ENCODE data around the gene LCORL. TPM values are rescaled to one million over a fixed set of nuclear protein-coding genes. Genes with fewer than 3 reads are reported as not detected.

The LCORL gene
- total and polyA plus RNA-seq, 2 experiments from 2014 or later, result 21.0 to 28.7 TPM

DNA sequence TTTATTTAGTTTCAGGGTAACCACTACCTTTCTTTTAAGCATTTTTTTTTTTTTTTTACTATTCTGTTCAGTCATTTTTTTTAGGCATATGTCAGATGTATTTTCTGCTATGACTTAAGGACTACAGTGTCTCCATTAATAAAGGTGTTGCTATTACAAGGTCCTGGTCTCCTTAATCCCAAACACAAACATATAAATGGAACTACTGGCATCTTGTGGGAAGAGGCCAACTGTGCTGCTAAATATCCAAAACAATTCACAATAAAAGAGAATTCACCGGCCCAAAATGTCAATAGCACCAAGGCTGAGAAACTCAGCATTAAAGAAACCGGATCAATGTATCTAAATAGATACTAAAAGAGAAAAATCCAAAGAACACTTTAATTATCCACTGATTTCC is 26.4 kb downstream of the LCORL start:
- H3K4me3 Mint-ChIP-seq, result no peak overlapping the region
- TF ChIP-seq ZNF331 (CRISPR knock-in tag; IDR thresholded peaks at IDR 0.05; ENCODE audit: low read depth) (no peak), ZNF462 (CRISPR knock-in tag; IDR thresholded peaks at IDR 0.05) (no peak), POLR2AphosphoS5 (IDR thresholded peaks at IDR 0.05; ENCODE audit: low read depth) (no peak), ZNF114 (CRISPR knock-in tag; IDR thresholded peaks at IDR 0.05) (no peak), ETS1 (IDR thresholded peaks at IDR 0.05) (no peak), EZH2 (IDR thresholded peaks at IDR 0.05; ENCODE audit: low read depth, unreplicated experiment) (no peak), CTCF (conservative IDR thresholded peaks at IDR 0.05; ENCODE audit: low read depth in 2 of 2) (no peak), CREB1 (CRISPR knock-in tag; IDR thresholded peaks at IDR 0.05; ENCODE audit: low read depth) (no peak), EZH2phosphoT487 (IDR thresholded peaks at IDR 0.05; ENCODE audit: unreplicated experiment) (no peak), JUNB (IDR thresholded peaks at IDR 0.05; ENCODE audit: unreplicated experiment) (no peak), NANOG (IDR thresholded peaks at IDR 0.05; ENCODE audit: borderline replicate concordance) (no peak), STAT1 (IDR thresholded peaks at IDR 0.05; ENCODE audit: unreplicated experiment) (no peak)
- TF ChIP-seq, protein P1, sequence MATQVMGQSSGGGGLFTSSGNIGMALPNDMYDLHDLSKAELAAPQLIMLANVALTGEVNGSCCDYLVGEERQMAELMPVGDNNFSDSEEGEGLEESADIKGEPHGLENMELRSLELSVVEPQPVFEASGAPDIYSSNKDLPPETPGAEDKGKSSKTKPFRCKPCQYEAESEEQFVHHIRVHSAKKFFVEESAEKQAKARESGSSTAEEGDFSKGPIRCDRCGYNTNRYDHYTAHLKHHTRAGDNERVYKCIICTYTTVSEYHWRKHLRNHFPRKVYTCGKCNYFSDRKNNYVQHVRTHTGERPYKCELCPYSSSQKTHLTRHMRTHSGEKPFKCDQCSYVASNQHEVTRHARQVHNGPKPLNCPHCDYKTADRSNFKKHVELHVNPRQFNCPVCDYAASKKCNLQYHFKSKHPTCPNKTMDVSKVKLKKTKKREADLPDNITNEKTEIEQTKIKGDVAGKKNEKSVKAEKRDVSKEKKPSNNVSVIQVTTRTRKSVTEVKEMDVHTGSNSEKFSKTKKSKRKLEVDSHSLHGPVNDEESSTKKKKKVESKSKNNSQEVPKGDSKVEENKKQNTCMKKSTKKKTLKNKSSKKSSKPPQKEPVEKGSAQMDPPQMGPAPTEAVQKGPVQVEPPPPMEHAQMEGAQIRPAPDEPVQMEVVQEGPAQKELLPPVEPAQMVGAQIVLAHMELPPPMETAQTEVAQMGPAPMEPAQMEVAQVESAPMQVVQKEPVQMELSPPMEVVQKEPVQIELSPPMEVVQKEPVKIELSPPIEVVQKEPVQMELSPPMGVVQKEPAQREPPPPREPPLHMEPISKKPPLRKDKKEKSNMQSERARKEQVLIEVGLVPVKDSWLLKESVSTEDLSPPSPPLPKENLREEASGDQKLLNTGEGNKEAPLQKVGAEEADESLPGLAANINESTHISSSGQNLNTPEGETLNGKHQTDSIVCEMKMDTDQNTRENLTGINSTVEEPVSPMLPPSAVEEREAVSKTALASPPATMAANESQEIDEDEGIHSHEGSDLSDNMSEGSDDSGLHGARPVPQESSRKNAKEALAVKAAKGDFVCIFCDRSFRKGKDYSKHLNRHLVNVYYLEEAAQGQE (IDR thresholded peaks at IDR 0.05; ENCODE audit: unreplicated experiment), result no peak
- Histone ChIP-seq H3K4me2 (no peak overlapping the region), H3K4me3 (no peak overlapping the region), H3F3A (replicated peaks; ENCODE audit: low read depth) (no peaks in the 10 kb centered on the region), H3K9me2 (ENCODE audit: insufficient read depth) (no peaks in the 10 kb centered on the region), H2AFZ (no peak overlapping the region), H3K27ac (ENCODE audit: low read depth) (no peak overlapping the region), H3K4me1 (ENCODE audit: insufficient read depth) (peaks cover 21% of the 10 kb centered on the region), H3K27me3 (ENCODE audit: insufficient read depth) (no peaks in the 10 kb centered on the region), H4K20me1 (replicated peaks; ENCODE audit: insufficient read depth) (no peaks in the 10 kb centered on the region; the same call in 1 of the 2 replicates), H3K36me3 (ENCODE audit: insufficient read depth) (no peaks in the 10 kb centered on the region), H3K79me2 (replicated peaks; ENCODE audit: insufficient read depth) (peaks cover 80% of the 10 kb centered on the region)
- peaks cover 3% of the 10 kb centered on the region; the same call in 1 of the 3 replicates for H3K9me3 Mint-ChIP-seq
- H3K36me3 Mint-ChIP-seq (ENCODE audit: low read depth), result no peaks in the 10 kb centered on the region
- no peak for DNase-seq (ENCODE audit: low spot score)
- no peak overlapping the region for H3K27ac Mint-ChIP-seq
- ATAC-seq, result no peak
- peaks cover 20% of the 10 kb centered on the region for H3K4me1 Mint-ChIP-seq
- H3K27me3 Mint-ChIP-seq (ENCODE audit: insufficient read depth, low read depth, poor library complexity), result peaks cover under 1% of the 10 kb centered on the region
